Right lobe of liver (tissue), 4 donors: ENCODE measurements around the gene BARX2.

ENCODE experiments used
- POLR2A ChIP-seq: fragments of 450-650 bp; IDR thresholded peaks from one replicate; pipeline ENCODE4 v1.6.1; 2017; ENCODE audit warnings: antibody characterized with exemption, mild to moderate bottlenecking
- TF ChIP-seq, protein P1 (sequence below), 4 donors: fragments of 200-600 bp in 3 of 4; fragments of 450-650 bp in 1 of 4; IDR thresholded peaks; one replicate each; pipeline versions ENCODE4 v1.5.1 to v1.8.0; 2016 to 2022; ENCODE audit warnings: antibody characterized with exemption in 4 of 4, mild to moderate bottlenecking in 2 of 4
- donor health status: DM: no; HTN: no; CAD: no.
- donor health status: DM: no; HTN: no; CAD: no.
- donor health status: DM: no; HTN: yes; CAD: no.

- TF ChIP-seq POLR2A = no peak
- TF ChIP-seq, protein P1, sequence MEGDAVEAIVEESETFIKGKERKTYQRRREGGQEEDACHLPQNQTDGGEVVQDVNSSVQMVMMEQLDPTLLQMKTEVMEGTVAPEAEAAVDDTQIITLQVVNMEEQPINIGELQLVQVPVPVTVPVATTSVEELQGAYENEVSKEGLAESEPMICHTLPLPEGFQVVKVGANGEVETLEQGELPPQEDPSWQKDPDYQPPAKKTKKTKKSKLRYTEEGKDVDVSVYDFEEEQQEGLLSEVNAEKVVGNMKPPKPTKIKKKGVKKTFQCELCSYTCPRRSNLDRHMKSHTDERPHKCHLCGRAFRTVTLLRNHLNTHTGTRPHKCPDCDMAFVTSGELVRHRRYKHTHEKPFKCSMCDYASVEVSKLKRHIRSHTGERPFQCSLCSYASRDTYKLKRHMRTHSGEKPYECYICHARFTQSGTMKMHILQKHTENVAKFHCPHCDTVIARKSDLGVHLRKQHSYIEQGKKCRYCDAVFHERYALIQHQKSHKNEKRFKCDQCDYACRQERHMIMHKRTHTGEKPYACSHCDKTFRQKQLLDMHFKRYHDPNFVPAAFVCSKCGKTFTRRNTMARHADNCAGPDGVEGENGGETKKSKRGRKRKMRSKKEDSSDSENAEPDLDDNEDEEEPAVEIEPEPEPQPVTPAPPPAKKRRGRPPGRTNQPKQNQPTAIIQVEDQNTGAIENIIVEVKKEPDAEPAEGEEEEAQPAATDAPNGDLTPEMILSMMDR (IDR thresholded peaks at IDR 0.05) = no peak
Observed at GRCh38 chr11:129440028-129440713, 64.5 kb downstream of the BARX2 start.
